Measurements from ENCODE around the gene ANKRD6.

GRCh38 chr6:89500611-89501010 lies 67.7 kb downstream of the ANKRD6 start:
- TF ChIP-seq CTCF (IDR thresholded peaks at IDR 0.05; ENCODE audit: insufficient read depth, low read depth, low read length) (no peak), EZH2 (IDR thresholded peaks at IDR 0.05; ENCODE audit: insufficient read depth, low read length) (no peak)

Measured in astrocyte (in vitro differentiated cells and primary cell).